OCI-LY7 (cell line): ENCODE results near the gene ATXN10. TPM values are rescaled to one million over a fixed set of nuclear protein-coding genes. Genes with fewer than 3 reads are reported as not detected.

Experiments used
- BruUV-seq: library from RNA; stranded (reverse); fragments of 400-500 nt; replicated peaks from 2 replicates; lab custom pipeline; 2021; lab: Mats Ljungman, UMichigan
- CTCF ChIA-PET: fragments of 300-600 bp; sonication (Branson Sonifier 250); formaldehyde crosslinking; loops from one replicate; lab custom pipeline; 2022; ENCODE audit warnings: antibody characterized with exemption; ENCODE audit not compliant: unreplicated experiment; lab: Charles Lee
- POLR2A ChIA-PET: fragments of 300-600 bp; sonication (Branson Sonifier 250); formaldehyde crosslinking; loops from one replicate; lab custom pipeline; 2022; ENCODE audit warnings: antibody characterized with exemption; lab: Charles Lee
- DNase-seq: peaks from one replicate; pipeline ENCODE4 v3.0.0-alpha.2; 2015; ENCODE audit warnings: low spot score
- H2AFZ ChIP-seq: fragments of 200-600 bp; sonication (generic), shearing (Covaris generic); 2 replicates; pipeline ENCODE4 v1.6.1; 2014; ENCODE audit warnings: mild to moderate bottlenecking, antibody characterized with exemption, low read length, moderate library complexity
- H3K27ac ChIP-seq: fragments of 200-600 bp; sonication (generic); 2 replicates; pipeline ENCODE4 v1.5.1; 2014; ENCODE audit warnings: mixed run types, low read depth, mild to moderate bottlenecking, moderate library complexity, low read length, inconsistent platforms; ENCODE audit not compliant: poor library complexity, severe bottlenecking
- H3K36me3 ChIP-seq: fragments of 200-600 bp; sonication (generic); 2 replicates; pipeline ENCODE4 v1.6.1; 2014; ENCODE audit warnings: mild to moderate bottlenecking, antibody characterized with exemption, low read length, moderate library complexity, mixed read lengths; ENCODE audit not compliant: insufficient read depth
- H3K4me1 ChIP-seq: fragments of 200-600 bp; sonication (generic); 2 replicates; pipeline ENCODE4 v1.5.1; 2014; ENCODE audit warnings: mild to moderate bottlenecking, low read length; ENCODE audit not compliant: insufficient read depth, poor library complexity, severe bottlenecking
- H3K4me2 ChIP-seq: fragments of 200-600 bp; sonication (generic); 2 replicates; pipeline ENCODE4 v1.6.1; 2014; ENCODE audit warnings: mild to moderate bottlenecking, low read length
- H3K4me3 ChIP-seq: fragments of 200-600 bp; sonication (generic); 2 replicates; pipeline ENCODE4 v1.5.1; 2014; ENCODE audit warnings: mild to moderate bottlenecking, low read depth, low read length; ENCODE audit not compliant: poor library complexity, severe bottlenecking
- H3K79me2 ChIP-seq: fragments of 200-600 bp; sonication (generic); 2 replicates; pipeline ENCODE4 v1.6.1; 2016; ENCODE audit warnings: low read depth, mild to moderate bottlenecking, low read length, moderate library complexity, mixed read lengths; ENCODE audit not compliant: insufficient read depth
- H3K9me2 ChIP-seq: fragments of 200-600 bp; sonication (generic); 2 replicates; pipeline ENCODE4 v1.6.1; 2016; ENCODE audit warnings: mild to moderate bottlenecking, low read length, mixed read lengths; ENCODE audit not compliant: insufficient read depth
- H3K9me3 ChIP-seq: fragments of 200-600 bp; sonication (generic); 2 replicates; pipeline ENCODE4 v1.6.1; 2014; ENCODE audit warnings: mild to moderate bottlenecking, mixed run types, low read length, mixed read lengths
- H4K20me1 ChIP-seq: fragments of 200-600 bp; sonication (generic); 2 replicates; pipeline ENCODE4 v1.6.1; 2014; ENCODE audit warnings: mild to moderate bottlenecking, antibody characterized with exemption, low read length, moderate library complexity, mixed read lengths; ENCODE audit not compliant: insufficient read depth
- EZH2phosphoT487 ChIP-seq: fragments of 200-600 bp; sonication (generic); IDR thresholded peaks from 2 replicates; pipeline ENCODE4 v1.6.1; 2018; ENCODE audit warnings: low read depth, borderline replicate concordance, mild to moderate bottlenecking, mixed run types, antibody characterized with exemption, low read length, moderate library complexity, mixed read lengths
- intact Hi-C: fragments of 100-400 bp; cut with micrococcal nuclease; formaldehyde crosslinking; loops from one replicate; pipeline ENCODE4 v1.10.0; 2022; ENCODE audit not compliant: unreplicated experiment
- total RNA-seq, 2 experiments: library from RNA; depleted of rRNA in 1 of 2; stranded (reverse); fragments of >200 nt in 1 of 2; shearing (Covaris generic) in 1 of 2; gene quantifications; 2 replicates each; pipeline ENCODE4 v1.2.3, GENCODE V29; 2014 to 2022
- TF ChIP-seq, protein P1 (sequence below): fragments of 200-600 bp; sonication (generic); conservative IDR thresholded peaks from 2 replicates; pipeline ENCODE4 v1.5.1; 2014; ENCODE audit warnings: mild to moderate bottlenecking, antibody characterized with exemption, low read length, moderate library complexity, mixed read lengths

Gene ATXN10
- total RNA-seq, 2 experiments from 2014 or later, result 66.1 to 197 TPM

DNA sequence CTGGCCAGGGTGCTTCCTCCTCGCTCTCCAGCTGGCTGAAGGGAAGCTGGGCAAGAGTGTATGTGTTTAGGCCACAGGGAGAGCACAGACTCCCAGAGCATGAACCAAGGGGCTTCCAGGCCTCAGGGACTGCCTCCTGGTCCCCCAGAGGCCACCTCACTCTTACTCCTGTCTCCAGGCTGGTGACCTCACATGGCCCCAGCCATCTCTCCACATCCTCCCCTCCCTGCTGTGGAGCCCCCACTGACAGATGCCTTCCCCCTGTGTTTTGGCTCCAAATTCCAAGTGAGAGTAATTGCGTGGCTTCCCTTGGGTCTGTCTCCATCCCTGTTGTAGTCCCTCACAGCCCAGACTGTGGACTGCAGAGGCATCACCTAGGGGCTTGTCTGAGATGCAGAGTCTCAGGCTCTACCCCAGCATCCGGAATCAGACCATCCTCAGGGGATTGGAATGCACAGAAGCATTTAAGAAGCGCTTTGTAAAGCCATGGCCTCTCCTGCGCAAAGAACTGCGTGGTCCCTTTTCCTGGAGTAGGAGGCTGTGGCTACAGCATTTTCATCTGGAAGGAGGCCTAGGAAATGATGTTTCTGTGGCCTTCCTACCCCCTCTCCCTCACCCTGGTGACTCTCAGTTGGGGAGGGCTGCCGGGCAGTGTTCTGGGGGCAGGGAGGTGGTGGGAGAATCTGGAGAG, 91.1 kb downstream of the ATXN10 start:
- ChIA-PET CTCF (no interaction called here), POLR2A (no interaction called here)
- TF ChIP-seq, protein P1, sequence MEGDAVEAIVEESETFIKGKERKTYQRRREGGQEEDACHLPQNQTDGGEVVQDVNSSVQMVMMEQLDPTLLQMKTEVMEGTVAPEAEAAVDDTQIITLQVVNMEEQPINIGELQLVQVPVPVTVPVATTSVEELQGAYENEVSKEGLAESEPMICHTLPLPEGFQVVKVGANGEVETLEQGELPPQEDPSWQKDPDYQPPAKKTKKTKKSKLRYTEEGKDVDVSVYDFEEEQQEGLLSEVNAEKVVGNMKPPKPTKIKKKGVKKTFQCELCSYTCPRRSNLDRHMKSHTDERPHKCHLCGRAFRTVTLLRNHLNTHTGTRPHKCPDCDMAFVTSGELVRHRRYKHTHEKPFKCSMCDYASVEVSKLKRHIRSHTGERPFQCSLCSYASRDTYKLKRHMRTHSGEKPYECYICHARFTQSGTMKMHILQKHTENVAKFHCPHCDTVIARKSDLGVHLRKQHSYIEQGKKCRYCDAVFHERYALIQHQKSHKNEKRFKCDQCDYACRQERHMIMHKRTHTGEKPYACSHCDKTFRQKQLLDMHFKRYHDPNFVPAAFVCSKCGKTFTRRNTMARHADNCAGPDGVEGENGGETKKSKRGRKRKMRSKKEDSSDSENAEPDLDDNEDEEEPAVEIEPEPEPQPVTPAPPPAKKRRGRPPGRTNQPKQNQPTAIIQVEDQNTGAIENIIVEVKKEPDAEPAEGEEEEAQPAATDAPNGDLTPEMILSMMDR, result no peak
- no peak for TF ChIP-seq EZH2phosphoT487
- Histone ChIP-seq H2AFZ (no peak overlapping the region), H3K4me2 (no peak overlapping the region), H4K20me1 (no peaks in the 10 kb centered on the region), H3K79me2 (no peaks in the 10 kb centered on the region), H3K27ac (no peak overlapping the region), H3K9me3 (no peaks in the 10 kb centered on the region), H3K4me1 (peaks cover 22% of the 10 kb centered on the region), H3K9me2 (no peaks in the 10 kb centered on the region), H3K36me3 (peaks cover 31% of the 10 kb centered on the region), H3K4me3 (no peak overlapping the region)
- BruUV-seq, result no TSS peak
- DNase-seq, result no peak
- intact Hi-C loops, result no loop called here

GRCh38 chr22:45763236-45763624, 91.6 kb downstream of the ATXN10 start:
- Histone ChIP-seq H3K4me1 (peaks cover 22% of the 10 kb centered on the region), H4K20me1 (no peaks in the 10 kb centered on the region), H3K9me3 (no peaks in the 10 kb centered on the region), H3K36me3 (peaks cover 26% of the 10 kb centered on the region), H3K79me2 (no peaks in the 10 kb centered on the region), H2AFZ (no peak overlapping the region), H3K9me2 (no peaks in the 10 kb centered on the region), H3K4me2 (no peak overlapping the region), H3K4me3 (no peak overlapping the region), H3K27ac (no peak overlapping the region)
- intact Hi-C loops, result no loop called here
- POLR2A ChIA-PET, result no interaction called here
- BruUV-seq, result no TSS peak
- CTCF ChIA-PET, result no interaction called here
- TF ChIP-seq, protein P1, result no peak
- no peak for TF ChIP-seq EZH2phosphoT487
- no peak for DNase-seq

DNA sequence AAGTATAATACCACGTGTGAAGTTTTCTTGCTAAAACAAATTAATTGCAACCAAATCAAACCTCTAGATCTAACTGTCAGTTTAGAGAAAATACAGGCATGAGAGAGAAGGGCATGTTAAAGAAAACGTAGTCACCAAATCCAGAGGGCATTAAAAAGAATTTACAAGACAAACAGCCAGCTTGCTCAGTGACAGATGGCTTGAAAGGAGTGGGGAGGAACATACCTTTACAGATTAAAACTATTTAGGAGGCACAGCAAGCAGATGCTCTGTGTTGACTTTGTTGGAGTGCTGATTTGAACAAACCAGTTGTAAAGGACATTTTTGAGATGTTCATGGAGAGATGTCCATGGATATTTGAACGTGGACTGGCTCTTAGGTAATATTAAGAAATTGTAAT, 96.9 kb downstream of the ATXN10 start:
- ChIA-PET CTCF (no interaction called here), POLR2A (interaction anchor here (1.5 kb wide), 1 partner anchor 10 kb away, joined by 5 read pairs; no protein-coding TSS in a partner anchor)
- Histone ChIP-seq H4K20me1 (no peaks in the 10 kb centered on the region), H3K9me3 (no peaks in the 10 kb centered on the region), H3K4me1 (peaks cover 57% of the 10 kb centered on the region), H3K9me2 (no peaks in the 10 kb centered on the region), H3K4me3 (no peak overlapping the region), H3K4me2 (peak overlapping the region; percentile 39), H3K36me3 (peaks cover 23% of the 10 kb centered on the region), H3K27ac (no peak overlapping the region), H2AFZ (no peak overlapping the region), H3K79me2 (peaks cover 24% of the 10 kb centered on the region)
- BruUV-seq, result no TSS peak
- TF ChIP-seq EZH2phosphoT487, result no peak
- TF ChIP-seq, protein P1, result no peak
- intact Hi-C loops, result no loop called here
- DNase-seq, result no peak
